GM12875 (cell line): ENCODE results near the gene SLMAP.

ENCODE experiments used
- H3K4me3 ChIP-seq: one replicate; pipeline ENCODE4 v1.5.1; 2011; ENCODE audit warnings: low read depth, low read length, control low read depth
- CTCF ChIP-seq: IDR thresholded peaks from 2 replicates; pipeline ENCODE4 v1.5.1; 2011; ENCODE audit warnings: low read depth, mild to moderate bottlenecking, control low read depth, inconsistent platforms, low read length, moderate library complexity, borderline replicate concordance; ENCODE audit not compliant: insufficient read depth

SLMAP gene

GRCh38 chr3:57971975-57972374, 215.9 kb downstream of the SLMAP start:
- H3K4me3 ChIP-seq, result no peak overlapping the region
- no peak for TF ChIP-seq CTCF

- TF ChIP-seq CTCF, result no peak
- H3K4me3 ChIP-seq, result no peak overlapping the region
These were observed 216.5 kb downstream of the SLMAP start for GRCh38 chr3:57972531-57973111.

- H3K4me3 ChIP-seq, result no peak overlapping the region
- no peak for TF ChIP-seq CTCF
These were observed 217.8 kb downstream of the SLMAP start for GRCh38 chr3:57973715-57974477.

- H3K4me3 ChIP-seq, result no peak overlapping the region
- no peak for TF ChIP-seq CTCF
These were observed 218.8 kb downstream of the SLMAP start for GRCh38 chr3:57974796-57975388.

GRCh38 chr3:57977818-57978235, 221.7 kb downstream of the SLMAP start:
- H3K4me3 ChIP-seq, result no peak overlapping the region
- TF ChIP-seq CTCF, result no peak

- H3K4me3 ChIP-seq, result no peak overlapping the region
- TF ChIP-seq CTCF, result no peak
These were observed 222.2 kb downstream of the SLMAP start for GRCh38 chr3:57978316-57978715.
